Ramos (cell line): ENCODE results near the gene PLXND1.

ENCODE experiments used
- in situ Hi-C: fragments of 300-500 bp; cut with MboI; formaldehyde crosslinking; loops from one replicate; pipeline ENCODE4 v1.14.3; 2022; ENCODE audit warnings: low sequenced_read_pairs; ENCODE audit not compliant: unreplicated experiment

Gene PLXND1

GRCh38 chr3:129539206-129539605 is 67.3 kb downstream of the PLXND1 start:
- in situ Hi-C loops: no loop called here

- in situ Hi-C loops: no loop called here
Measured at GRCh38 chr3:129536804-129537203, 69.7 kb downstream of the PLXND1 start.

- in situ Hi-C loops: no loop called here
Measured at GRCh38 chr3:129536374-129536667, 70.2 kb downstream of the PLXND1 start.

- in situ Hi-C loops: no loop called here
Measured at GRCh38 chr3:129535075-129535474, 71.4 kb downstream of the PLXND1 start.

GRCh38 chr3:129534428-129535027 is 71.9 kb downstream of the PLXND1 start:
- in situ Hi-C loops: no loop called here

GRCh38 chr3:129533406-129533805 is 73.1 kb downstream of the PLXND1 start:
- in situ Hi-C loops: no loop called here

GRCh38 chr3:129532261-129532660 is 74.2 kb downstream of the PLXND1 start:
- in situ Hi-C loops: no loop called here

GRCh38 chr3:129531699-129532098 is 74.8 kb downstream of the PLXND1 start:
- in situ Hi-C loops: no loop called here

- in situ Hi-C loops: no loop called here
Measured at GRCh38 chr3:129530821-129531220, 75.7 kb downstream of the PLXND1 start.

- in situ Hi-C loops: no loop called here
Measured at GRCh38 chr3:129530251-129530791, 76.2 kb downstream of the PLXND1 start.

- in situ Hi-C loops: no loop called here
Measured at GRCh38 chr3:129529436-129530210, 76.9 kb downstream of the PLXND1 start.

GRCh38 chr3:129528589-129529100 is 77.8 kb downstream of the PLXND1 start, which contains the start of gene RHO:
TSS of gene RHO (plus strand) at chr3:129528639. CDS start at chr3:129528734, 95 bp downstream.
- in situ Hi-C loops: no loop called here

GRCh38 chr3:129527262-129527661 is 79.2 kb downstream of the PLXND1 start:
- in situ Hi-C loops: no loop called here

- in situ Hi-C loops: no loop called here
Measured at GRCh38 chr3:129526121-129526900, 80.2 kb downstream of the PLXND1 start.

GRCh38 chr3:129525341-129525968 is 81.0 kb downstream of the PLXND1 start:
- in situ Hi-C loops: no loop called here

- in situ Hi-C loops: no loop called here
Measured at GRCh38 chr3:129524081-129524480, 82.4 kb downstream of the PLXND1 start.

GRCh38 chr3:129522953-129523352 is 83.5 kb downstream of the PLXND1 start:
- in situ Hi-C loops: no loop called here

GRCh38 chr3:129521611-129522010 is 84.9 kb downstream of the PLXND1 start:
- in situ Hi-C loops: no loop called here

GRCh38 chr3:129520960-129521359 is 85.5 kb downstream of the PLXND1 start:
- in situ Hi-C loops: no loop called here
